ENCODE results near the gene PNPLA7. TPM values are rescaled to one million over a fixed set of nuclear protein-coding genes. Genes with fewer than 3 reads are reported as not detected.

PNPLA7 gene
- total RNA-seq, 1 donor from 2014 or later, result 3.9 TPM

GRCh38 chr9:137499416-137499815, 50.8 kb downstream of the PNPLA7 start:
- TF ChIP-seq, protein P1, sequence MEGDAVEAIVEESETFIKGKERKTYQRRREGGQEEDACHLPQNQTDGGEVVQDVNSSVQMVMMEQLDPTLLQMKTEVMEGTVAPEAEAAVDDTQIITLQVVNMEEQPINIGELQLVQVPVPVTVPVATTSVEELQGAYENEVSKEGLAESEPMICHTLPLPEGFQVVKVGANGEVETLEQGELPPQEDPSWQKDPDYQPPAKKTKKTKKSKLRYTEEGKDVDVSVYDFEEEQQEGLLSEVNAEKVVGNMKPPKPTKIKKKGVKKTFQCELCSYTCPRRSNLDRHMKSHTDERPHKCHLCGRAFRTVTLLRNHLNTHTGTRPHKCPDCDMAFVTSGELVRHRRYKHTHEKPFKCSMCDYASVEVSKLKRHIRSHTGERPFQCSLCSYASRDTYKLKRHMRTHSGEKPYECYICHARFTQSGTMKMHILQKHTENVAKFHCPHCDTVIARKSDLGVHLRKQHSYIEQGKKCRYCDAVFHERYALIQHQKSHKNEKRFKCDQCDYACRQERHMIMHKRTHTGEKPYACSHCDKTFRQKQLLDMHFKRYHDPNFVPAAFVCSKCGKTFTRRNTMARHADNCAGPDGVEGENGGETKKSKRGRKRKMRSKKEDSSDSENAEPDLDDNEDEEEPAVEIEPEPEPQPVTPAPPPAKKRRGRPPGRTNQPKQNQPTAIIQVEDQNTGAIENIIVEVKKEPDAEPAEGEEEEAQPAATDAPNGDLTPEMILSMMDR (IDR thresholded peaks at IDR 0.05; ENCODE audit: unreplicated experiment), result no peak
- Mint-ChIP-seq H3K4me3 (ENCODE audit: unreplicated experiment) (no peak overlapping the region), H3K4me1 (ENCODE audit: unreplicated experiment) (peaks cover 7% of the 10 kb centered on the region), H3K27ac (ENCODE audit: unreplicated experiment) (no peak overlapping the region), H3K27me3 (ENCODE audit: unreplicated experiment) (peaks cover 43% of the 10 kb centered on the region), H3K36me3 (ENCODE audit: low read depth, unreplicated experiment) (peaks cover 24% of the 10 kb centered on the region), H3K9me3 (ENCODE audit: unreplicated experiment) (peaks cover 9% of the 10 kb centered on the region)
- DNase-seq (ENCODE audit: low spot score), result no peak

DNA sequence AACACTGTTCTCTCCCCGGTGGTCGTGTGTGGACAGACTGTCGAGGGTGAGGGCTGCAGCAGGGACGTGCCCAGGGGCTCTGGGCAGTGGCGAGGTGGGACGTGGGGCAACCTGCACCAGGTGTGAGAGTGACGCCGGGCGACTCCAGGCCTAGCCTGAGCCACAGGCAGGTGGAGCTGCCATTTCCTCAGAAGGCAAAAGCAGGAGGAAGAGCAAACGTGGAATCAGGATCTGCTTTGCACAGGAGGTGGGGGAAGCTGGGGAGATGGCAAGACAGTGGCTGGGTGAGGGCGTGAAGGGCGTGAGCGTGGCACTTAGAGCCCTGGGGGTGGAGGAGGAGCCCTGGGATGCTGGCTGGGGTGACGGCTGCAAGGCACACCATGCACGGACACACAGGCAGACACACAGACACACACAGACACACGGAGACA, 51.5 kb downstream of the PNPLA7 start:
- H3K27me3 Mint-ChIP-seq (ENCODE audit: unreplicated experiment), result peaks cover 40% of the 10 kb centered on the region
- TF ChIP-seq, protein P1 (IDR thresholded peaks at IDR 0.05; ENCODE audit: unreplicated experiment), result no peak
- peak overlapping the region; percentile 29 for H3K4me3 Mint-ChIP-seq (ENCODE audit: unreplicated experiment)
- DNase-seq (ENCODE audit: low spot score), result no peak
- H3K27ac Mint-ChIP-seq (ENCODE audit: unreplicated experiment), result peak overlapping the region; percentile 38
- H3K4me1 Mint-ChIP-seq (ENCODE audit: unreplicated experiment), result peaks cover 7% of the 10 kb centered on the region
- H3K36me3 Mint-ChIP-seq (ENCODE audit: low read depth, unreplicated experiment), result peaks cover 28% of the 10 kb centered on the region
- H3K9me3 Mint-ChIP-seq (ENCODE audit: unreplicated experiment), result peaks cover 9% of the 10 kb centered on the region

DNA sequence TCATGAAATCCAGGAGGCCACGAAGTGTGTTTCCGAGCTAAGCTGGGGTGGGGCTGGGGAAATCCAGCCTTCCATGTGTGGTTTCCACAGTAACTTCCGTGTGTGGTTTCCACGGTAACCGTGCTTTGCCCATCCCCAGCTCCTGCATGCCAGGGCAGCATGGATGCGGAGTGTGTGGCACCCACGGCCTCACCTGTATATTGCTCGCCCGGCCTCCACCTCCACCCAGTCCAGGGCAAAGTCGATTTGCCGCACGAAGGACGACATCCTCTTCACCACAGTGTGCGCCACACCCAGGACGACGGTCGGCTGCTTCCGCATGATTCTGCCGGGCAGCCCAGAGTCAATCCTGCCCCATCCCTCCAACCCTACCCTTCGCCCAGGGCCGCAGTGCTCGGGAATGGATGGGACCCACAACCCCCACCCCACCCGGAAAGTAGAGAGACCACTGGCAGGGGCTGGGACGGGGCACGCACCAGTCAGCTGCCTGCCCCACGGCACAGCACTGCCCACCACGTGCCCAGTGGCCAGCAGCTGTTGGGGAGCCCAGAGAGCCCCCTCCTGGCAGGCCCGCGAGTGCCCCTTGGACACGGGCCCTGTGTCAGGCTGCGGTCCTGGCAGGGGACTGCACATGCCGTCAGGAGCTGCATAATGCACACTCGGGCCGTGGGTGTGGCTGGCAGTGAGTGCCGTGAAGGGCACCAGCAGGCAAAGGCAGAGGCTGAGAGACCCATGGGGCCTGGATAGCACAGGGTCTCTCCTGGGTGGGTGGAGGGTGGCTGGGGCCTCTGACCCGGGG, 52.1 kb downstream of the PNPLA7 start:
- Mint-ChIP-seq H3K27me3 (ENCODE audit: unreplicated experiment) (peaks cover 35% of the 10 kb centered on the region), H3K9me3 (ENCODE audit: unreplicated experiment) (peaks cover 9% of the 10 kb centered on the region), H3K36me3 (ENCODE audit: low read depth, unreplicated experiment) (peaks cover 28% of the 10 kb centered on the region), H3K4me3 (ENCODE audit: unreplicated experiment) (no peak overlapping the region), H3K4me1 (ENCODE audit: unreplicated experiment) (peaks cover 7% of the 10 kb centered on the region), H3K27ac (ENCODE audit: unreplicated experiment) (peak overlapping the region; percentile 57)
- TF ChIP-seq, protein P1 (IDR thresholded peaks at IDR 0.05; ENCODE audit: unreplicated experiment), result no peak
- no peak for DNase-seq (ENCODE audit: low spot score)

- TF ChIP-seq, protein P1 (IDR thresholded peaks at IDR 0.05; ENCODE audit: unreplicated experiment), result no peak
- Mint-ChIP-seq H3K4me3 (ENCODE audit: unreplicated experiment) (no peak overlapping the region), H3K27me3 (ENCODE audit: unreplicated experiment) (peaks cover 22% of the 10 kb centered on the region), H3K9me3 (ENCODE audit: unreplicated experiment) (peaks cover 3% of the 10 kb centered on the region), H3K36me3 (ENCODE audit: low read depth, unreplicated experiment) (peaks cover 15% of the 10 kb centered on the region), H3K4me1 (ENCODE audit: unreplicated experiment) (peaks cover 2% of the 10 kb centered on the region), H3K27ac (ENCODE audit: unreplicated experiment) (no peak overlapping the region)
- DNase-seq (ENCODE audit: low spot score), result no peak
These were observed 53.4 kb downstream of the PNPLA7 start for GRCh38 chr9:137496601-137497375.
